Left kidney (tissue), 8 donors: ENCODE data around the gene GANAB. TPM values are rescaled to one million over a fixed set of nuclear protein-coding genes. Genes with fewer than 3 reads are reported as not detected.
"Not testable (repeated sequence)": the region's sequence is repeated elsewhere in the genome, so short reads cannot be mapped to it uniquely, and the experiment has no call there.

Source experiments
- DNase-seq: peaks from one replicate; pipeline ENCODE4 v3.0.0-alpha.2; 2013
- long read RNA-seq, 8 donors: transcript quantifications; one replicate each; lab custom pipeline, GENCODE V29; 2026
- polyA plus RNA-seq: library from polyadenylated mRNA; unstranded; fragments of 120-200 nt; gene quantifications from one replicate; pipeline ENCODE4 v1.2.1, GENCODE V29; 2013; ENCODE audit not compliant: insufficient read length

Gene GANAB
- polyA plus RNA-seq, result 395 TPM
- long read RNA-seq, donor 1, transcript GANAB-208 (4 exons, 608 nt), result minor isoform, 20 of 180 reads
- long read RNA-seq, donor 1, transcript GANAB-202 (24 exons, 3,608 nt), result major isoform, 23 of 180 reads
- long read RNA-seq, donor 1, partial matches to known transcripts, result 108 of 180 reads
- long read RNA-seq, donor 1, other reads (novel, unspliced or antisense), result 24 of 180 reads
- long read RNA-seq, donor 2, transcript GANAB-202 (24 exons, 3,608 nt), result major isoform, 16 of 73 reads
- long read RNA-seq, donor 2, transcript GANAB-208 (4 exons, 608 nt), result minor isoform, 8 of 73 reads
- long read RNA-seq, donor 2, partial matches to known transcripts, result 43 of 73 reads
- long read RNA-seq, donor 2, other reads (novel, unspliced or antisense), result 0 of 73 reads
- long read RNA-seq, donor 3, transcript GANAB-208 (4 exons, 608 nt), result major isoform, 5 of 71 reads
- long read RNA-seq, donor 3, transcript GANAB-202 (24 exons, 3,608 nt), result major isoform, 5 of 71 reads
- long read RNA-seq, donor 3, partial matches to known transcripts, result 58 of 71 reads
- long read RNA-seq, donor 3, other reads (novel, unspliced or antisense), result 0 of 71 reads
- long read RNA-seq, donor 4, partial matches to known transcripts, result 0 of 2 reads
- long read RNA-seq, donor 4, other reads (novel, unspliced or antisense), result 0 of 2 reads
- long read RNA-seq, donor 5, transcript GANAB-202 (24 exons, 3,608 nt), result major isoform, 7 of 38 reads
- long read RNA-seq, donor 5, transcript GANAB-201 (25 exons, 3,906 nt), result minor isoform, 6 of 38 reads
- long read RNA-seq, donor 5, partial matches to known transcripts, result 21 of 38 reads
- long read RNA-seq, donor 5, other reads (novel, unspliced or antisense), result 0 of 38 reads
- long read RNA-seq, donor 6, transcript GANAB-202 (24 exons, 3,608 nt), result major isoform, 18 of 86 reads
- long read RNA-seq, donor 6, transcript GANAB-208 (4 exons, 608 nt), result minor isoform, 5 of 86 reads
- long read RNA-seq, donor 6, partial matches to known transcripts, result 57 of 86 reads
- long read RNA-seq, donor 6, other reads (novel, unspliced or antisense), result 0 of 86 reads
- long read RNA-seq, donor 7, transcript GANAB-208 (4 exons, 608 nt), result minor isoform, 7 of 99 reads
- long read RNA-seq, donor 7, transcript GANAB-202 (24 exons, 3,608 nt), result major isoform, 12 of 99 reads
- long read RNA-seq, donor 7, partial matches to known transcripts, result 75 of 99 reads
- long read RNA-seq, donor 7, other reads (novel, unspliced or antisense), result 0 of 99 reads
- long read RNA-seq, donor 8, partial matches to known transcripts, result 10 of 18 reads
- long read RNA-seq, donor 8, other reads (novel, unspliced or antisense), result 0 of 18 reads

DNA sequence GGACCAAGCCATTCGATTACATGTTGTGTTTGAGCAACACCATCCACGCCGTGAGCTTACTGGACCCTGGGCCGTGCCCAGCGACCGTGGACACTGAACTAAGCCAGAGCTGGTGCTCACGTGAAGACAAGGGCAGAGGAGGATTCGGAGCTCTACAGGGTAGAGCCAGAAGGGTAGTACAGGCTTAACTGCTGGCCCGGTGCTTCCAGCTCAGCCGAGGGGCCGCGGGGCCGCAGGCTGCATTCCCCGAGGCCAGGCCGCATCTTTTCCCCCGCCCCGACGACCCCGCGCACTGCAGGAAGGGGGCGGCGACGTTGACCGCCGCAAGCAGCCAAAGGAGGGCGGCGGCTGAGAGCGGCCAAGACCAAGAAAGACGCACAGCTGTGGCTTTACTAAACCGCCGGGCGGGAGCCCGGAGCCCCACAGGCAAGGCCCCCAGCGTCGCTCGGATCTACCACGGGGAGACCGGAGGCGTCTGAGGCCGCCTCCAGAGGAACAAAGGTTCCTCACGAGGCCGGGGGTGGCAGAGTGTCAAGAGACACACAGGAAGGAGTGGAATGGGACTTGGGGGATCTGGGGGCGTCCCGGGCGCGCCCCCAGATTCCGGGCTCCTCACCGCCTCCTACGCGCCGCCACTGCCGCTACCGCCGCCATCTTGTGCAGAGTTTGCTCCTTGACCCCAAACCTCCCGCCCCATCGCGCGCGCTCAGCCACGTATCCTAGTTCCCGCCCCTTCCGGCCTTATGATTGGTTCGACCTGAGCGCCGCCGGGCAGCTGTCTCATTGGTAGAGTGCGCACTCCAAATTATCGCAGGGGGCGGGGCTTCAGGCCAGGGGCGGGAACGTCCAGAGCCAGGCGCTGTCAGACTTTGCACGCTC, at the start of gene GANAB:
Gene GANAB (minus strand): TSS at position 668 of the 879 bp plus-strand sequence. CDS start 14 bp downstream, at position 654.
- DNase-seq, result peak; percentile 99

DNA sequence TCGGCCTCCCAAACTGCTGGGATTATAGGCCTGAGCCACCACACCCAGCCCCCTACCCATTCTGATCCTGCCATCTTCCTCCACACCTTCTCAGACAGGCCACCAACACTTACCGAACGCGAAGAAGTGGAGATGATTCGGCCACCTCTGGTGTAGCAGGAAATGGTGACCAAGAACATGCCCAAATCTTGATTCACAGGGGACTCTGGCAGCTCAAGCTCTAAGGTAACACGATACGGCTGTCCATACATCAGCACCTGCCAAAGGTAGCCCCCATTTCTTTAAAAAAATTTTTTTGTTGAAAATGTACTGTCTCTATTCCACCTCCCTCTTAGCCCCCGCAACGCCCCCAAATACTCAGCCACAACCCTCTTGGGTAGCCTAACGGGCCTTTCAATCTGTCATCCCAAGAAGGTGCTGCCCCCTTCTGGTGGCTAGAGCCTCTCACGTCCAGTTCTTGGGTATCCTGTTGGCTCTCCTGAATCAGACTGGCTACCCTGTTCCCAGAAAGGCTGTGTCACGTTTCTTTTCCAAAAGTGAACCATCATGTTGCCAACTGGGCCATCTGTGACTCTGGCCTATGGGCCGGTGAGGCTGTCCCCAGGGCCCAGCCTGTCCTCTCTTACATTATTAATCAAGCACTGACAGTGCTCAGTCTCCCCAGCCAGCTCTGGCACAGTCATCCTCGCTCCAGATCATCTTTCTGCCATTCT, 48.2 kb upstream of the GANAB start:
- no peak for DNase-seq

DNA sequence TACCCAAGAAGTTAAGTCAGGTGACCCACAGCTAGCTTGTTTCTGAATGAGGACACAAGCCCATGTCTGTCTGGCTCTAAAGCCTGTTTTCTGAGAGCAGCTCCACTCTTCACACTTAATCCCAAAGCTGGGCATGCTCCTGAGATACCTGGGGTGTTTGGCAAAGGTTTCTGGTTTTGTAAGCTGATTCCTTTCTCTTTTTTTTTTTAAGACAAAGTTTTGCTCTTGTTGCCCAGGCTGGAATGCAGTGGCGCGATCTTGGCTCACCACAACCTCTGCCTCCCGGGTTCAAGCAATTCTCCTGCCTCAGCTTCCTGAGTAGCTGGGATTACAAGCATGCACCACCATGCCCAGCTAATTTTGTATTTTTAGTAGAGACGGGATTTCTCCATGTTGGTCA, 47.2 kb upstream of the GANAB start:
- not testable (repeated sequence) for DNase-seq

DNA sequence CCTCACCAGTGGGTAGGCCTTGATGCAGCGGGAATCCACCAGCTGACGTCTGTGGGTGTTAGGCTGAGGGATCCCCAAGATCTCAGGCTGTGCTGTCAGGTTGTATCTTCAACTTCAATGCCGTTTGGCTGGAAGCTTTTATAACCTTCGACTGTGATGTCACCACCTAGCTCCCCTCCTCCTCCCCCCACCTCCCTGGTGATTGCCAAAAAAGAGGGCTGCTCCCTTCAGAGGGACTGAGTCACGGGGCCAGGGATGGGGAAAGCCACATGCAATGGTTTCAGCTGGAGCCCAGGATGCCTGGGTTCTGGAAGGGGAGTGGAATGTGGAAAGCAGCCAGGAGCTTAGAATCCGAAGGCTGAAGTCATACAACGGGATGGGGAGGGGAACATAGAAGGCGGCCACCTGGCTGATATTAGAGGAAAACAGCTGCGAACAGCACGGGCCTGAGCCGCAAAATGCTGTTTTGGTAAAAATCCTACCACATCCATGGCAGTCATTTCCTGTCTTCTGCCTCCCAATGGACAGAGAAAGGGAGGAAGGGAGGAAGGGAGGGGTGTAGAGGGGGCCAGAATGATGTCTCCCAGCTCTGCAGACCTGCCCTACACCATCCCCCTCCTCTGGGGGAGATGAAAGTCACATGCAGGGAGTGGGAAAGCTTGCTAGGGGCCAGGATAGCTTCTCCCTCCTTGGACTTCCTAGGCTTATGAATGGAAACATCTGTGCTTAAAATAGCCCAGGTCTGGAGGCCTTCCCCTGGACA, 43.2 kb upstream of the GANAB start, which contains the start of gene LRRN4CL:
Gene LRRN4CL (minus strand): TSS at position 110 of the 763 bp plus-strand sequence. CDS start 1,022 bp downstream, outside the sequence.
- no peak for DNase-seq

DNA sequence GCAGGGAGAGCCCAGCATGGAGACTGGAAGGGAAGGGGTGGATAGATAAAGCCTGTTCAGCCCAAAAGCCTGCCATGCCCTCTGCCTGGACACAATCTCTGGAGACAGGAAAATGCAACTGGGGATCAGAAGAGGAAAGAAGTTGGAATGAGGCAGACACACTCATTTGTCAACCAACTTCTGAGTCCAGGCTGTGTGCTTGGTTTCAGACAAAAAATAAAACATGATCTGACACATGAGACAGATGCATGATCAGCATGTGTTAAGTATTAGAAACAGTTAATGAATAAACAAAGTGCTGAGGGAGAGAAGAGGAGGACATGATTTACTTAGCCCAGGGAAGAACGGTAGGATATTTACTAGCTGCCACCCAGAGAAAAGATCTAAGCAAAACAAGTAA, 42.1 kb upstream of the GANAB start:
- no peak for DNase-seq

DNA sequence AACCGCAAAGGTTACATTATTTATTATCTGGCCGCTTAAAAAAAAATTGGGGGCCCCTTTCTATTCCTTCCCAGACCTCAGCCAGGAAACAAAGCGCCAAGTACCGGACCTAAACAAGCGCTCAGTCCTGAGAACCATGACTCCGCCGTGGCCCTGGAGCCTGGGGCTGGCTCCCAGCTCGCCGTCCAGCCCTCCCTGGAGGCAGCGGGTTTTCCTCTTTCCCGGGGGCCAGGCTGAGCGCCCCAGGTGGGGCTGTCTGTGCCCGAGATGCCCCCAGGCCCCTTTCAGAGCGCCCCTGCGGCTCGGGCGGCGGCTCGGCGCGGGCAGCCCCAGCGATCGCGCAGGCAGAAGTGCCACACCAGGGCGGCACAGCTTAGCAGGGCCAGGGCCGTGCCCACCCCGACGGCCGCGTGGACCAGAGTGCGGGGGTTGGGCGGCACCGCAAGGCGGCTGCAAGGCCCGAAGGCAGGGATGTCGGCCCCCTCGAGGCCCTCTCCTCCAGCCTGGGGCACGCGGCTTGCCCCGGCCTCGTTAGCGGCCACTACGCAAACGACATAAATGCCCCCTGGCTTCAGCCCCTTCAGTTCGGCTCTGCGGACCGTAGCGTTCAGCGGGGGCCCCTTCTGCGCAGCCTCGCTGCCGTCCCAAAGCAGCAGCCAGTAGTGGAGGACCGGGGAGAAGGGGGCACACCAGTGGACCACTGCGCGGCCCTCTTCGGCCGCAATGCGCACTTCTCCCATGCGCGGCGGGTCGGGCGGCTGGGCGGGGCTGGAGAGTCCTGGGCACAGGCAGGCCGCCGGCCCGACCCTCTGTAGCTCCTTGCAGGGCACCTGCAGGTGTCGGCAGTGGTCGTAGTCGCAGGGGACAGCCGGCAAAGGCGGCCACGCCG, 41.3 kb upstream of the GANAB start:
- DNase-seq, result no peak

DNA sequence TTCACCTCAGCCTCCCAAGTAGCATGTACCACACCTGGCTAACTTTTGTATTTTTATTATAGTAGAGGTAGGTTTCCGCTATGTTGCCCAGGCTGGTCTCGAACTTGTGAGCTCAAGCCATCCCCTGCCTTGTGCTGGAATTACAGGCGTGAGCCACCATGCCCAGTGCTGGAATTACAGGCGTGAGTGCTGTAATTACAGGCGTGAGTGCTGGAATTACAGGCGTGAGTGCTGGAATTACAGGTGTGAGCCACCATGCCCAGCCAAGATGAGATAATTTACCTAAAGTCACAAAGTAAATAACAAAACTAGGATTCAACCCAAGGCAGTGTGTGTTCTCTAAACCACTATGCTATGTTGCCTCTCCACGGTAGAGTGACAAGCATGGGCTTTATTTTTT, 36.1 kb upstream of the GANAB start:
- no peak for DNase-seq

DNA sequence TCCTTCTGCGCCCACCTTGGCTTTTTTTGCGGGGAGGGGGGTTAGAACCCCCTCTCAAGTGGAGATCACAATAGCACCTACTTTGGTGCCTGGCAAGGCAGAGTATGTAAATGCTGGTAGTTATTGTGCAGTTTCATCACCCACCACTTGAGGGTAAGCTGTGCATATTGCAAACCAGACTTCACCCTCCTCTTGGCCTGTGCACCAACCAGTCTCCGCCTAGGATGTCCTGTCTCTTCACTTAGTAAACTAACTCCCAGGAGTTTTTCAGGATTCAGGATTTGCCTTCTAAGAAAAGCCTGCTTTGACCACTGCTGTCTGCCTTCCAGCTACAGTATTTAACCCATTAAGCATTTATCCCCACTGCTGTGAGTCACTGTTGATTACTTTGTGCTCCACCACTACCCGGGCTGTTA, 34.4 kb upstream of the GANAB start:
- DNase-seq, result no peak

DNA sequence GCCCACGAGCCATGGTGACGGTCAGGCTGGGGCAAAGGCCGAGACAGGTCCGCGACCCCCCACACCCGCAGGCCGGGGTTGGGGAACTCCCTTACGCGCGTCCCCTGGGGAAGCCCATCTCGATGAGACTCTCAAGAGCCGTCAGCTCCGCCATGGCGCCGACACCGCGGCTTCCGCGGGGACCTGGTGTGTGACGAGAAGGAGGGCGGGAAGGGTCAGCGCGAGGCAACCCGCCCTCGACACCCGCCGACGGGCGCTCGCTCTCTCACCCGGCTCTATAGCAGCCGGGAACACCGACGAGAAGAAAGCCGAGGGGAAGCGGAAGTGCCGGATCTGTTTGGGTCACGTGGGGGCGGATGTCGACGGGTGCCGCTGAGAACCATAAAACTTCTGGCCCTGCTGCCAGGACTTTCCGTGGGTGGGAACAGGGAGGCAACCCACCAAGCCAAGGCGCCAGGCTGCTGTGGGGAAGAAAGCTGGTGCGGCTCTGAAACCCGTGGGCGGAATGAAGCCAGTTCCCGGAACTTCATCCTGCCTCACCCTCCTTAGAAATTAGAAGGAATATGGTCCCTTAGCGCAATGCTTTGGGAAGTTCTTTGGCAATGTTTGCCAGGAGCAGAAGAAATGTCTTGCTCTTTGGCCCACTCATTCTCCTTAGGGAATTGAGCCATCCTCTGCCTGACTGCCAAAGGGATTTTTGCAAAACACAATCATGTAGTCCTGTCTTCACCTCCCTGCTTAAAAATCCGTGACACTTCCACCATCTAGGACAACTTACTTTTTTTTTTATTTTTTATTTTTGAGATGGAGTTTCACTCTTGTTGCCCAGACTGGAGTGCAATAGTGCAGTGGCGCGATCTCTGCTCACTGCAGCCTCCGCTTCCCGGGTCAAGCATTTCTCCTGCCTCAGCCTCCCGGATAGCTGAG, 32.6 kb upstream of the GANAB start, which contains the start of gene UBXN1:
Gene UBXN1 (minus strand): TSS at position 304 of the 927 bp plus-strand sequence. CDS start 150 bp downstream, at position 154.
- DNase-seq, result peak; percentile 88

DNA sequence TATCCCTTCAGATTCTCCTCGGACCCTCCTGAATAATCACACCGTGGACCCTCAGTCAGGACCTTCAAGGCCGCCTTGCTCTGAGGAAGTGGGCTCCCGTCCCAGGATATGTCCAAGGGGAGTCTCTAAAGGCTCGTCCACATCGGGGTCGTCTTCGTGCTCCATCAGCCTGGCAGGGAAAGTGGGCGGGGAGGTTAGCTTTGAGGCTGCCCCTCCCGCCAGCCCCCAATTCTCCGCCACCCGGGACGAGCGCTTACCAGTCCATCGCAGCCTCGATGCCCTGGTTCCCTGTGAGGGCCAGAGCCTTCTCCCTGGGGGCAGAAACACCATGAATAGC, 32.0 kb upstream of the GANAB start:
- DNase-seq, result no peak

DNA sequence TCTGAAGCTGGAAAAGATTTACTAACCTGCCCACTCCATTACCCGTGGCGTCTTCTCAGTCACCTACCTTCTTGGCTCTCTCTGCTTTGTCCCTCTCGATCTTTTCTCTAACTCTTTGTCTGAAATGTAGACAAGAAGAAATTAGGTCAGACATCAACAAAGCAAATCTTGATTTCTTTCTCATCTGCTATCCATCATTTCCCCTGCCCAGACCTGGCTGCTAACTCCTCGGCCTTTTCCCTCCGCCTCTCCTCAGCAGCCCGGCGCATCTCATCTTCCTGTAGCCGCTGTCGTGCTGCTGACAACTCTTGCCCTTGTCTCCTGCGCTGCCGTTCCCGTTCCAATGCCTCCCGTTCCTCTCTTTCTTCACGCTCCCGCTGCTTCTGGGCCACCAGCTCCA, 31.3 kb upstream of the GANAB start:
- no peak for DNase-seq

DNA sequence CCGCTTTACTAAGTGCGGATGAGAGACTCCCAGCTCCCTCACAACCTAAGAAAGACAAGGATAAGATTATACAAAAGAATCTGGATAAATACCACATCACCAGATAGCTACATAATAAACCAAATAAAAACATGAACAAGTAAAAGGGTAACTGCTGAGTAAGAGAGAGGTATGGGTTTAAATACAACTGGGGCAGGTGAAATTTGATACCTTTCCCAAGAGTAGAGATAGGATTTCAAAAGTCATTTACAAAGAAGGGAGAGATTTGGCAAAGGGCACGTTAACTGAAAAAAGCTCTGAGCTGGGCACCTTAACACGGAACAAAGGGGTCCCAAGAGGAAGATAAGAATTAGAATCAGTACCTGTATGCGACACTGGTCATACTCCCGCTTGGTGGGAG, 30.7 kb upstream of the GANAB start:
- DNase-seq, result no peak

DNA sequence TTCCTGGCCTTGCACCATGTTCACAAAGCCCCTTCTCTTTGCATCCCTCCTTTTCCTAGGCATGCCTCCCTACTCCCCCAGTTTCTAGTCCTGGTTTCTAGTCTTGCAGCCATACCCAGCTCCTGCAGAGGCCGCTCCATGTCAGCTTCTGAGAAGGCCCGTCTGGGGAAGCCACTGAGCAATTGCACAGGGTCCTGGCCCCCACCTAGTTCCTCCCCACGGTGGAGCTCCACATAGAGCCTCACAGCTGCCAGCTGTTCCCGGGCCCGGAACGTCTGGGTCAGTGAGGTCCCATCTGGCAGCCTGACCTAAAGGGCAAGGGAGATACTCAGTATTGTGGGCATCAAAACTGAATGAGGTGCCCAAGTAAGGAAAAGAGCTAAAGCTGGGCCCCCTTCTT, 30.3 kb upstream of the GANAB start:
- no peak for DNase-seq

DNA sequence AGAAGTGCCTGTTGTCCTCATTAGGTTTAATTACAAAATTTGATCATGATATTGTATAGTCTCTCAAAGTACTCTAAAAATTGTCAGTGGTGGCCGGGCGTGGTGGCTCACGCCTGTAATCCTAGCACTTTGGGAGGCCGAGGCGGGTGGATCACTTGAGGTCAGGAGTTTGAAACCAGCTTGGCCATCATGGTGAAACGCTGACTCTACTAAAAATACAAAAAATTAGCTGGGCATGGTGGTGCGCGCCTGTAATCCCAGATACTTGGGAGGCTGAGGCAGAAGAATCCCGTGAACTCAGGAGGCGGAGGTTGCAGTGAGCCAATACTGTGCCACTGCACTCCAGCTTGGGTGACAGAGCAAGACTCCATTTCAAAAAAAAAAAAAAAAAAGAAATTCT, 29.0 kb upstream of the GANAB start:
- DNase-seq, result not testable (repeated sequence)

DNA sequence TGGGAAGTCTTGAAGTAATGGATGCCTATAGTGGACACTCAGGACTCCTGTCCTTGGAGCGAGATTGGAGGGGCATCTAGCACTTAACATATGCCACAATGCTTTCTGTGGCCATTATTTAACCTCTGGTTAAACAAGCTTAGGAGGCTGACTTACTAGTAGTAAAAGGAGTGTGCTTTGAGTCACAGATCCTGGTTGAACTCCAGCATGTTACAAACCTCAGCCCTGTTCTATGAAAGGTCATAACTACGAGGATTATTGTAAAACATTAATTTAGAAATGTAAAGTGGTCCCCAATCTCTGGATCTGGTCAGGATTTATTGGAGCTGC, 26.7 kb upstream of the GANAB start:
- no peak for DNase-seq

DNA sequence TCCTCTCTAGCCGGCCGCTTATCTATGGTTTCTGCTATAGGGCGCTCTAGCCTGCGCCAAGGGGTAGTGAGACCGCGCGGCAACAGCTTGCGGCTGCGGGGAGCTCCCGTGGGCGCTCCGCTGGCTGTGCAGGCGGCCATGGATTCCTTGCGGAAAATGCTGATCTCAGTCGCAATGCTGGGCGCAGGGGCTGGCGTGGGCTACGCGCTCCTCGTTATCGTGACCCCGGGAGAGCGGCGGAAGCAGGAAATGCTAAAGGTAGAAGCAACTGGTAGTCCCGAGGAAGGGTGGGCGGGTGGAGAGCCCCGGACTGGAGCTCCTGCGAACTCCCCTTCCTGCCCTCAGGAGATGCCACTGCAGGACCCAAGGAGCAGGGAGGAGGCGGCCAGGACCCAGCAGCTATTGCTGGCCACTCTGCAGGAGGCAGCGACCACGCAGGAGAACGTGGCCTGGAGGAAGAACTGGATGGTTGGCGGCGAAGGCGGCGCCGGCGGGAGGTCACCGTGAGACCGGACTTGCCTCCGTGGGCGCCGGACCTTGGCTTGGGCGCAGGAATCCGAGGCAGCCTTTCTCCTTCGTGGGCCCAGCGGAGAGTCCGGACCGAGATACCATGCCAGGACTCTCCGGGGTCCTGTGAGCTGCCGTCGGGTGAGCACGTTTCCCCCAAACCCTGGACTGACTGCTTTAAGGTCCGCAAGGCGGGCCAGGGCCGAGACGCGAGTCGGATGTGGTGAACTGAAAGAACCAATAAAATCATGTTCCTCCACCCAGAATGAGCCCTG, 25.4 kb upstream of the GANAB start, which contains the start of the genes LBHD1 and UQCC3:
Gene LBHD1 (minus strand): TSS at position 660 of the 782 bp plus-strand sequence. CDS start 2,236 bp downstream, outside the sequence.
Gene UQCC3 (plus strand): TSS at position 66 of the 782 bp plus-strand sequence. CDS start 73 bp downstream, at position 139.
- DNase-seq, result peak; percentile 85
